ENCODE data around the gene SLC24A2.

The SLC24A2 gene

GRCh38 chr9:19788152-19788551 is 685 bp downstream of the SLC24A2 start:
- Histone ChIP-seq H3K27me3 (replicated peaks) (peaks cover 21% of the 10 kb centered on the region), H3K4me3 (ENCODE audit: low read depth, low read length) (no peak overlapping the region), H3K36me3 (replicated peaks) (no peaks in the 10 kb centered on the region), H3K27ac (no peak overlapping the region)
- in situ Hi-C loops (cut with HindIII; ENCODE audit: low pct_ligation_motif_present, low sequenced_read_pairs) = no loop called here
- TF ChIP-seq, protein P1, sequence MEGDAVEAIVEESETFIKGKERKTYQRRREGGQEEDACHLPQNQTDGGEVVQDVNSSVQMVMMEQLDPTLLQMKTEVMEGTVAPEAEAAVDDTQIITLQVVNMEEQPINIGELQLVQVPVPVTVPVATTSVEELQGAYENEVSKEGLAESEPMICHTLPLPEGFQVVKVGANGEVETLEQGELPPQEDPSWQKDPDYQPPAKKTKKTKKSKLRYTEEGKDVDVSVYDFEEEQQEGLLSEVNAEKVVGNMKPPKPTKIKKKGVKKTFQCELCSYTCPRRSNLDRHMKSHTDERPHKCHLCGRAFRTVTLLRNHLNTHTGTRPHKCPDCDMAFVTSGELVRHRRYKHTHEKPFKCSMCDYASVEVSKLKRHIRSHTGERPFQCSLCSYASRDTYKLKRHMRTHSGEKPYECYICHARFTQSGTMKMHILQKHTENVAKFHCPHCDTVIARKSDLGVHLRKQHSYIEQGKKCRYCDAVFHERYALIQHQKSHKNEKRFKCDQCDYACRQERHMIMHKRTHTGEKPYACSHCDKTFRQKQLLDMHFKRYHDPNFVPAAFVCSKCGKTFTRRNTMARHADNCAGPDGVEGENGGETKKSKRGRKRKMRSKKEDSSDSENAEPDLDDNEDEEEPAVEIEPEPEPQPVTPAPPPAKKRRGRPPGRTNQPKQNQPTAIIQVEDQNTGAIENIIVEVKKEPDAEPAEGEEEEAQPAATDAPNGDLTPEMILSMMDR (IDR thresholded peaks at IDR 0.05; ENCODE audit: low read depth, low read length, missing control alignments) = no peak
- no peak for DNase-seq

DNA sequence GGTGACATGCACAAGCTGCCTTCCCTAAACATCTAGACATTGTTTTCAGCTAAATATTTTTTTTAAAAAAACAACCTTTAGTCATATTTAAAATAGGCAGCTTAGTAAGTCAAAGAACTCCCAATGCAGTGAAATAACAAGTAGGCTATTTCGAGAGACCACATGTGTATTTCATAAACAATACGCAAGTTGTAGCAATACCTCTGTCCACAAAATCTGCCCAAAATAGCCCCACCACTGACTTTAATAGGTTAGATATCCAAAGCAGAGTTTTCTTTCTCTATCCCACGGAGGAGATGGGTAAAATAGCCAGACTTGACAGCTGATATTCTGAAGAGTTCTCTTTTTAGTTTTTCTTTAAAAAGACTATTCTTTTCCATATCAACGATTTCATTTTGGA is 1.2 kb downstream of the SLC24A2 start:
- in situ Hi-C loops (cut with HindIII; ENCODE audit: low pct_ligation_motif_present, low sequenced_read_pairs) = no loop called here
- Histone ChIP-seq H3K27me3 (replicated peaks) (peaks cover 21% of the 10 kb centered on the region), H3K27ac (no peak overlapping the region), H3K36me3 (replicated peaks) (no peaks in the 10 kb centered on the region), H3K4me3 (ENCODE audit: low read depth, low read length) (no peak overlapping the region)
- DNase-seq = no peak
- TF ChIP-seq, protein P1 (IDR thresholded peaks at IDR 0.05; ENCODE audit: low read depth, low read length, missing control alignments) = no peak

DNA sequence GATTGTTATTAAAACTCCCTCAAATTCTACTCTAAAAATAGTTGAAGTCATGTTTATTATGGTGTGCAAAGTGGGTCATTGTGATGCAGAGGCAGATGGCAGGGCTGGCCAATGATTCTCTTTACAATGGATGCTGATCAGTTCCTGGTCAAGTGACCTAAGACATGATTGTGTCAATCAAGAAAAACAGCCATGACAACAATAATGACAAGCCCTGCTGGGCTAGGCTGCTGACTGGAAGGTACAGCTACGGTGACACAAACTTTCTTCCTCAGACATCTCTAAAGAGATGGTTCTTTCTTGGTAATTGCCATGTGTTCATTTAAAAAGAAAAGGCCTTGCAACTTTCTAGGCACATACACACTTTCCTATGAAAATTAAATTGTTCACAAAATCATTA is 3.6 kb downstream of the SLC24A2 start:
- peaks cover 21% of the 10 kb centered on the region for H3K27me3 ChIP-seq (replicated peaks)
- TF ChIP-seq, protein P1 (IDR thresholded peaks at IDR 0.05; ENCODE audit: low read depth, low read length, missing control alignments) = no peak
- no peak overlapping the region for H3K4me3 ChIP-seq (ENCODE audit: low read depth, low read length)
- H3K36me3 ChIP-seq (replicated peaks) = no peaks in the 10 kb centered on the region
- in situ Hi-C loops (cut with HindIII; ENCODE audit: low pct_ligation_motif_present, low sequenced_read_pairs) = no loop called here
- no peak overlapping the region for H3K27ac ChIP-seq
- DNase-seq = no peak

DNA sequence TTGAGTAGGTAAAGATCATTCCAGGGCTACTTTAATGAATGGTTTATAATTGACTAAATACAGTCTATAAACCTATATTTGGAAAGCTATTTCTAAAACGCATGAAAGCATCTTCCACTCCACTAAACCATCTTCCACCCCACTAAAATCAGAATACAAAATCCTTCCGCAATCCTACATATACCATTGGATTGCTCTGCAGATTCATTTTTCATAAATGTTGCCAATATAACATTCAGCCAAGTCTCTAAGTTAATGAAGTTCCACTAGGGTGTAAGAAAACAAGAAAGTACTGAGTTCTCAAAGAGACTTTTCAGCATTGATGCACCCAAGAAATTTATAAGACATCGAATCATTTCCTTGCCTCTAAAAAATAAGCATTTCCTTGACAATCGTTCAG is 4.7 kb downstream of the SLC24A2 start:
- H3K4me3 ChIP-seq (ENCODE audit: low read depth, low read length) = no peak overlapping the region
- in situ Hi-C loops (cut with HindIII; ENCODE audit: low pct_ligation_motif_present, low sequenced_read_pairs) = no loop called here
- no peak for DNase-seq
- H3K27me3 ChIP-seq (replicated peaks) = peaks cover 15% of the 10 kb centered on the region
- TF ChIP-seq, protein P1 (IDR thresholded peaks at IDR 0.05; ENCODE audit: low read depth, low read length, missing control alignments) = no peak
- H3K27ac ChIP-seq = no peak overlapping the region
- H3K36me3 ChIP-seq (replicated peaks) = no peaks in the 10 kb centered on the region

- H3K36me3 ChIP-seq (replicated peaks) = no peaks in the 10 kb centered on the region
- TF ChIP-seq, protein P1 (IDR thresholded peaks at IDR 0.05; ENCODE audit: low read depth, low read length, missing control alignments) = no peak
- H3K27ac ChIP-seq = no peak overlapping the region
- no peak overlapping the region for H3K4me3 ChIP-seq (ENCODE audit: low read depth, low read length)
- DNase-seq = no peak
- H3K27me3 ChIP-seq (replicated peaks) = peaks cover 9% of the 10 kb centered on the region
- in situ Hi-C loops (cut with HindIII; ENCODE audit: low pct_ligation_motif_present, low sequenced_read_pairs) = no loop called here
Measured at GRCh38 chr9:19783500-19783899, 5.3 kb downstream of the SLC24A2 start.

DNA sequence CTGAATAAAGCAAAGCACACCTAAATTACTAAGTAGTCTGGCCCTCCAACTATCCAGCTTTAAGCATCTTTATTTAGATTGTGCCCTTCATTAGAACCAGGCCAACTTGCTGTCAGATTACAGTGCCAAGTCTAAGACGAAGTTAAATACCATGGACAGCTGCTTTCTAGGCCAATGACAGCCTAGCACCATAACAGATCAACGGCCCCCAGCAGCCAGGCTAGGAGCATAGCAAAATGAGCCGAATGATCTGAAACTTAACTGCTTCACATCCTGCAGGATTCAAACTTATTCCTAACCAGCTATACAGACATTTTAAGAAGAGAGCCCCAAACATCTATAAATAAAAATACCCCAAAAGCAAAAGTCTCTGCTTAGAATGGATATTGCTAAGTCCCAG is 6.8 kb downstream of the SLC24A2 start:
- TF ChIP-seq, protein P1 (IDR thresholded peaks at IDR 0.05; ENCODE audit: low read depth, low read length, missing control alignments) = no peak
- H3K4me3 ChIP-seq (ENCODE audit: low read depth, low read length) = no peak overlapping the region

More for the DNA sequence above, 6.8 kb downstream of the SLC24A2 start:
- Histone ChIP-seq H3K27ac (no peak overlapping the region), H3K27me3 (replicated peaks) (no peaks in the 10 kb centered on the region), H3K36me3 (replicated peaks) (no peaks in the 10 kb centered on the region)
- in situ Hi-C loops (cut with HindIII; ENCODE audit: low pct_ligation_motif_present, low sequenced_read_pairs) = no loop called here
- DNase-seq = peak; percentile 6
